Measurements from ENCODE around the gene INVS.
A peak's percentile ranks its signal among the peaks of the same experiment; 100 is the strongest.
"Not testable (repeated sequence)": the region's sequence is repeated elsewhere in the genome, so short reads cannot be mapped to it uniquely, and the experiment has no call there.

Gene INVS

DNA sequence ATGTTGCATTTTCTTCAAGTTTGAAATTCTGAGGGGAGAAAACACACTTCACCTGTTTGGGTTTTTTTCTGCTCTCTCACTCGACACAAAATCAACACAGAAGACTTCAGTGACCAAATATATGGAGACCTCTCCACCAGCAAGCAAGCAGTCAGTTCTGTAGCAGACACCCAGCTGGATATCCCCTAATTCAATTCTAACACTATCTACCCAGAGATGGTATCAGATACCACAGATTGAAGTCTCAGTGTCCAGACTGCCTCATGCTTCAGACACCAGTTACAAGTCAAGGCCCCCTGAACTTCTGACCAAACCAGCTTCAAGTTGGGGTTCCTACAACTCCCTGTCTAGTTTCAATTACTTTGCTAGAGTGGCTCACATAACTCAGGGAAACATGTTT, 97.8 kb downstream of the INVS start:
- DNase-seq: no peak

DNA sequence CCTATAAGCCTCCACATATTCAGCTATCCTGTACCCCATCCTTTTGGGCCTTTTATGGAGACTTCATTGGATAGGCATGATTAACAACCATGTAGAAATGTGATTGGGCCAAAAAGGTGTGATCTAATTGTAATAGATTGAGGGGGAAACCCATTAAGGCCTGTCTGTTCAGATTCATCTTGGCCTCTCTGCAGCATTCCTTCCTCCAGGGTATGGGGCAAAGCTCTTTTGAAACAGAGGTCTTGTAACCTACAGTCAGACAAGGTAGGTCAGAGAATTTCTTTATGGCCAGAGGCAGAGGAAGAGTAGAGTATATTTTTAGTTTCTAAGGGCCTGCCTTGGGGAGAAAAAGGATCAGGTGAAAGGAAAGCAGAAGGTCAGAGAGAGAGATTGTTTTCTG, 98.5 kb downstream of the INVS start:
- DNase-seq: no peak

DNA sequence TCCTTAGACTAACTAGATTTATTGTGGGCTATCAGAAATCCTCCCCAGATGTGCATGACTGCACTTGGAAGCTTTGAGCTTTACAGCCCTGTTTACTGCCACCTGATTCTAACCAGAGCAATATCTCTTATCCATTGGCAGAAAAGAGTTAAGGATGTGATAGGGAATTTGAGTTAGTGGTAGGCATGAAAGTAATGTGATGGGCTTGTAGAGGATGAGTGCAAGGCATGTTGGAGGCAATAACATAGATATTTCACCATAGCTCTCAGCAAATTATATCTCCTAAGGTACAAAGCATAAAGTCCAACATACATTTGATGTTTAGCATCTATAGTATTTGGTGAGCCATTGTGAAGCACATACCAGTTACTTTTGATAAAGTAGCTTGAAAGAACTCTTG, 103.8 kb downstream of the INVS start:
- DNase-seq: no peak

DNA sequence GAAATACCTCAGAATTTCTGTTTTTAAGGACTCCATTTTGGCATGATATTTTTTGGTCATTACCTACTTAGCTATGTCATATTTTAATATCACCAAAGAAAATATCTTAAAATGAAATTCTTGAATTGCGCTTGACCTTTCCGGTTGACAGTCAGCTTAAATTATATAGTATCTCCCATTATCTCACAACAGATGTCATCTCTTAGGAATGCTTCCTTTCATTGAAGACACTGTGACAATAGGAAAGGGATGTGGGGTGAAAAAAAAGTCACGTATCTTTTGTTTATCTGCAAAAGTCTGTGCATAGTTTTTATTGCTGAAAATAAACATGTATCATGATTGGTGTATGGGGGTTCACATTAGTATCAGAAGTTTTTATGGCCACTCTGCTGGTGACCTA, 105.8 kb downstream of the INVS start:
- no peak for DNase-seq

DNA sequence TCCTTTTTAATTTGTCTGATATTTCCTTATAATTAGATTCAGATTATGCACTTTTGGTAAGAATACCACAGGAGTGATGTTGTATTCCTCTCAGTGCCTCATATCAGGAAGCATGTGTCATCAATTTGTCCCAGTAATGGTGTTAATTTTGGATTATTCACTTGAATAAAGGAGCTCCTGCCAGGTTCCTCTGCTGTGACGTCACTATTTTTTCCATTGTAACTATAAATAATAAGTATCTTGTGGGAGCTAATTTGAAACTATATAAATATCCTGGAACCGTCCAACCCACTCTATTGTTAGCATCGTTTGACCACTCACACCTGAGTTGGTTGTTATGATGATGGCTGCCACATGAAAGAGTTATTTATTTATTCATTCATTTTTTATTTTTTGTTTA, 107.9 kb downstream of the INVS start:
- DNase-seq: no peak

DNA sequence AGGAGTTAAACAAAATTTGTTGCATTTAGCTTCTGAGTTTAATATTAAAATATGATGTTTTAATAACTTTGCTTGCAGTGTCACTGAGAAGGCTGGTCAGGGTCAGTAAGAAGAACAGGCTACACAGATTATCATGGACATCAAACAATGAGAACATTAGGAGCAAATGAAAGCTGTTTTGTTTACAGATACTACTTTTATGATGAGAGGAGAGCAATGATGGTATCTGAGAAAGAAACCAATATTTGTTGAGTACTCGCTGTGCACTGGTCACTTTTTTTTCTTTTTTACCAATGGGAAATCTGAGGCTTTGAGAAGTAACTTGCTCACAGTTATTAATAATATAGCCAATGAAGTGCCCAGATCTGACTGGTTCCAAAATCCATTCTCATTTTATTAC, 109.6 kb downstream of the INVS start:
- DNase-seq: no peak

DNA sequence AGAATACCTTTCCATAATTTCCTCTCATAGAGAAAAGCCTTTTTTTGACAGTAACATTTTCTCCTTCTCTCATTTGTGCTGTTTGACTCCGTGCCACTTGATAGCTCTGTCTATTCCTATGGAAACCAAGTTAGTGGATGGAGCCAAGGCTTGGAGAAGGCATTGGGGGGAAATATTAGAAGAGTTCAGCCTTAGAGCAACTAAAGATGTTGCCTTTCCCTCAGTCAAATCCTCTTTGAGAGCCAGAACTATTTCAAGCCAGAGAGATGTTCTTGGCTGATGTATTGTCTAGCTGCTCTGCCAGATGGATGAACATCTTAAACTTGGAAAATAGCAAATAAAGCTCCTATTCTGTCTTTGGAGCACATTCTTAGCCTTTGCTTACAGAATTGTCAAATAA, 112.4 kb downstream of the INVS start:
- DNase-seq: no peak

DNA sequence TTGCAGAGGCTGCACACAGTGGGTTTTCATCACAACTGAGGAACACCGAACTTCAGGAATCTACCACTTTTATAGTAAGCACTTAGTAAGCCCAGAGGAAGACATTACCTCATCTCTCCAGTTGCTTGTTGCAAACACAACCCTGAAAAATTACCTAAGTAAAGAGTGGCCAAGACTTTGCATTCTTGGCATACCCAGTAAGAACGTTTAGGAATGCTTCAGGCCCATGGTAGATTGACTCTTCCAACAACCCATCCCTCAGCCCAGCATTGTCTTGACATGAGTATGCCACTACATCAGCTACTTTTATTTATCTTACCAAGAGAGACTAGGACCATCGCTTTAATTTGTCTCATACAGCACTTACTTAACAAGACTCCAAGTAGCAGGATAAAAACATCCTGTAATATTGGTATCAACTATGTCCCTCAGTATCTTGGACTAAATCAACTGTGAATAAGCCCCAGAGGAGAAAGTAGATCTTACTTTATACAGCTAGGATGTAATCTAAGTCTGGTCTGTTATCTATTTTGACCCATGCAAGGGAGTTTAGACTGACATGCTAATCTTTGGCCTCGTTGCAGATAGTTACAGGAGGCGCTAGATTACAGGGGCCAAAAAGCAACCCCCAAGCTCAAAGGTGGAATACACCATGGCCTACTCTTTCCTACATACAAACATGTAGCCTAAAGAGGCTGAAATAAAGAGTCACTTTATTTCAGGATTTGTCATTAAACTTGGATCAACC, 114.9 kb downstream of the INVS start:
- no peak for DNase-seq

DNA sequence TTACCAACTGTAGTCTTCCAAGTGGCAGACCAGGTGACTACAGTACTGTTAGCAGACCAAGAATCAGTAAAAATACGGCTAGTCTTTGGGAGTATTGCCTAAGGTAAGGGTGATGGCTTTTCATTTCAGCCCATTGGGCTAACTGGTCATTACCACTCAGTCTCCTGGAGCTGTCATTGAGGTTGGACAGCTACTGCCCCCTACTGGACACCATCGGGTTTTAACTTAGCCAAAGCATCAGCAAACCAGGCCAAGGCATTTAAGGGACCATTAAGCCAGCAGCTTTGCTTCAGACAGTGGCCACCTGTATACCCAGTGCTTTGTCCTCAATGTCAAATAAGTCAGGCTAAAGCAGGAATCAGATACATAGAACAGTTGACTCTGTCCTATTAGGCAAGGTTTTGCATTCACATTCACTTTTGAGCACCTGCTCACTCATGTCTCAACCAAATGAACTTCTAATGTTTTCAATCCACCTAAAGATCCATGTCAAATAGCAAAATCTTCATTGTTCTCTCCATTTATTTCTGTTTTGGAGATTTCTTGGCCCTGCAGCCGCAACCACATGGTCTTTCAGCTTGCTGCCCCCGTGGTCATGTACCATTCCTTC, 117.2 kb downstream of the INVS start:
- DNase-seq: peak in 22 of 56 donors; percentile 1 to 60 (median 6)

DNA sequence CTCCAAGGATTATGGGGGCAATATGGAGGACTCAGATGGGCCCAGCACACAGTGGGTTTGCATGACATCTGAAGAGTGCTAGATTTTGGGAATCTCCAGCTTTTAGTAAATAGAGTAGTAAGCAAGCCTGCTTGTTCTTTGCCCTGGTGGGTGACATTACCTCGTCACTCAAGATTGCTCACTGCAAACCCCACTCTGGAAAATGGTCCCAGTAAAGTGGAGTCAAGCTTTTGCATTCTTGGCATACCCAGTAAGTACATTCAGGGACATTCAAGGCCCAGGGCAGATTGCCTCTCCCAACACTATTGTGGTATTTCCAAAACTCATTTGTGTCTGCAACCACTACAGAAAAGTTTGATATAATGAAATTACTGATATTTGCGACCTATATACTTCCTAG, 118.5 kb downstream of the INVS start:
- DNase-seq: no peak

DNA sequence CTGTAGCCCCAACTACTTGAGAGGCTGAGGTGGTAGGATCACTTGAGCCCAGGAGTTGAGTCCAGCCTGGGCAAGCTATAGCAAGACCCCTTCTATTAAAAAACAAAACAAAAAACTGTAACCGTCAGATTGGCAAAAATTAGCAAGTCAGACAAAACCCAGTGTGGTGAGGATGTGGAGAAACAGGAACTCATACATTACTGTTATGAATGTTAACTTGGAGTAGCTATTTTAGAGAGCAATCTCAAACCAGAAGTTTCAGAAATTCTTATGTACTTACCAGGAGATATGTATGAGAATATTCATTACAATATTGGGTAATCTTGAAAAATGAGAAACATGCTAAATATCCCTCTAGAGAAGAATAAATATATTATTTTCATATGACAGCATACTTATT, 120.3 kb downstream of the INVS start:
- DNase-seq: no peak

DNA sequence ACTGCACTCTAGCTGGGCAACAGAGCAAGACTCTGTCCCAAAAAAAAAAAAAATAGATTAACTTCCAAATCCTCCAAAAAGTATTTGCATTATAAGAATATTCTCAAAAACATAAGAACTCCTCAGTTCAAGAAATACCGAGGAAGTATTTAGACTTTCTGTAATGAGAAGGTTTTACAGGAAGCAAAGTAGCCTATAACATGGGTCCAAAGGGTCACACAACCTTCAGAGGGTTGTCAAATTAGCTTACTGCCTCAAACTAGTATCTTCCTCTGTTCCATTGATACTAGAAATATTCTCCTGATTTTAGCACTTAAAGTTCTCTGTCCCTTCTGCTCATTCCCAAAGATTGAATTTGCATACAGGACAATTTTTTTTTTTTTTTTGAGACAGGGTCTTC, 121.9 kb downstream of the INVS start:
- DNase-seq: no peak

DNA sequence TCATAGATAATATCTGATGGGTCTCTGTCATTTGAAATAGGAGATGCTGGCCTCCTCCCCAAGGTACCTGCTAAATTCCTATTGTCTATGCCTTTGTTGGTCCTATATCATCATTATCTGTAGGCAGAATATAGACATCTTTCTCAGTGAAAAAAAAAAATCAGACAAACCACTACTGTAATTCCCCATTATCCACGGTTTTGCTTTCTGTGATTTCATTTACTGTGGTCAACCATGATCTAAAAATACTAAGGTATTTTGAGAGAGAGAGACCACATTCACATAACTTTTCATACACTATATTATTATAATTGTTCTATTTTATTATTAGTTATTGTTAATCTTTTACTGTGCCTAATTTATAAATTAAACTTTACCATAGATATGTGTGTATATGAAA, 122.5 kb downstream of the INVS start:
- no peak for DNase-seq

DNA sequence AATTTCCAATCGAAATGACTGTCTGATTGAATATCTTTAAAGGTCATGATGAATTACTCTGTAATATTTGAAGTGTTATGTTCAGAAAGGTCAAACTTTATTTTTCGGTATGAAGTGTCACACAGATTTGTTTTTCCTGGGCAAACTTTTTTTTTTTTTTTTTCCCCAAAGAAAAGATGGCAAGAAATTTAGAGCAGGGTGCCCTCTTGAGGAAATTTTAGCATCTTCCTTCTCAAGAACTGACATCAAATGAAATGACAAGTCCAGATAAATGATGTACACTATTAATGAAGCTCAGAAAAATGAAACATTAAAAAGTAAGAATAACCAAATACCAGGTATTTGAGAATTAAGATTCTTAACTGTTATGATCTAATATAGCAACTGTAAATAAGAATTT, 123.6 kb downstream of the INVS start:
- no peak for DNase-seq

DNA sequence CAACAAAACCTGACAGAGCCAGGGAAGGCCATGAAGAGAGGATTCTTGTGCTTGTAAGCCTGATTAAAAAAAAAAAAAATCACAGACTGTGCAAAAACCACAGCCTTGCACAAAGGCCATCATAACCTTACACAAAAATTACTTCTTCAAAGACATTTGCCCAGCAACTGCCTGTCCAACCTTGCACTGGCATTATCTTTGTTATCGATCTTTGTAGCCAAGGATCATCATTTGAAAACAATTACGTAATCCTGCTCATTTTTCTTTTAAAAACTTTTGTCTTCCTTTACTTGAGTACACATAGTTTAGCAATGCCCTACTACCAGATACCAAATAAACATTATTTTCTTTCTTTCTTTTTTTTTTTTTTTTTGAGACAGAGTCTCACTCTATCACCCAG, 128.6 kb downstream of the INVS start:
- DNase-seq: no peak

DNA sequence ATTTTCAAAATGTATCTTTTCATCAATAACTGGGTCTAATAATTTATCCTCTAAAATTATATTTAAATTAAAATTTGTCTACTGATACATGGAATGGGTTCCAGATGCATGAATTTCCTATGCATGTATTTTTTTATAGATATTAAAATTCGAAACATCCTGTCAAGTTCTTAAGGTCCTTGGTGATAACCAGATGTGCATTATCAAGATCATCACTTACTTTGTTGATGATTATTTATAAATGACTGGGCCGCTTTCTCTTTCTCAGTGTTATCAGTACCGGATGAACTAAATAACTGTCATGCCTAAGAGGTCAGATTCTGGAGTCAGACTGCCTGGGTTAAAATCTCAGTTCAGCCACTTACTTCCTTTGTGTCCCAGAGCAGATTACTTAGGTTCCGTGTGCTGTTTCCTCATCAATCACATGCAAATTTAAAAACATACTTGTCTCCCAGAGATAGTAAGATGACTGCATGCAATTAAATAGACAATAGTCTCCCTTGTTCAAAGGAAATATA, 129.4 kb downstream of the INVS start:
- no peak for DNase-seq

DNA sequence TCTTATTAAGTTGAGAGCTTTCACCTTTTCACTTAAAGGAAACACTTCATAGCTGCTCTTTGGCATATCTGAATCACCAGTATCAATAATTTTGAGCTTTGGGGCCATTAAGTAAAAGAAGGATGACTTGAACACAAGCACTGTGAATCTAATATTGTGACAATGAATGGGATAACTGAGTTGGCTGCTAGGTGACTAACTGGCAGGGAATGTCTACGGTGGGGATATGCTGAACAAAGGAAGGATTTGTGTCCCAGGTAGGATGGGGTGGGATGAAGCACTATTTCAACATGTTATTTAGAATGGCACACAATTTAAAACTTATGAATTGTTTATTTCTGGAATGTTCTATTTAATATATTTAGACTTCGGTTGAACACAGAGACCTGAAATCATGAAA, 130.1 kb downstream of the INVS start:
- DNase-seq: no peak

DNA sequence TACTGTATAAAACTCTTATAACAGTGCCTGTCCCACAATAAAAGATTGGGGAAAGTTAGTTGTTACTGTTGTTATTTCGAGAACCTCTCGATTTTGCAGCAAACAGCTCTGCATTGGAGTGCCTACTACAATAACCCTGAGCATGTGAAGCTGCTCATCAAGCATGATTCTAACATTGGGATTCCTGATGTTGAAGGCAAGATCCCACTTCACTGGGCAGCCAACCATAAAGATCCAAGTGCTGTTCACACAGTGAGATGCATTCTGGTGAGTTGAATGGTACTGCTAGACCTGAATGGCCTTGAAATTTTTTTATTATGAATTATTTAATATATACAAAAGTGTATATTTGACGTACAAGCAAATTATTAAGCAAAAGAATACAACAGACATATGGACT, 130.5 kb downstream of the INVS start:
- no peak for DNase-seq

DNA sequence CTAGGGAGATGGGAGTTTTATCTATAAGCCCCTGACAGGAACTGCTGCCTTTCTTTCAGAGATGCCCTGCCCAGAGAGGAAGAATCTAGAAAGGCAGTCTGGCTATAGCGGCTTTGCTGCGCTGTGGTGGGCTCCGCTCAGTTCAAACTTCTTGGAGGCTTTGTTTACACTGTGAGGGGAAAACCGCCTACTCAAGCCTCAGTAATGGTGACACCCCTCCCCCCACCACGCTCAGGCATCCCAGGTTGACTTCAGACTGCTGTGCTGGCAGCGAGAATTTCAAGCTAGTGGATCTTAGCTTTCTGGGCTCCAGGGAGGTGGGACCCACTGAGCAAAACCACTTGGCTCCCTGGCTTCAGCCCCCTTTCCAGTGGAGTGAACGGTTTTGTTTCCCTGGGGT, 137.9 kb downstream of the INVS start:
- DNase-seq: not testable (repeated sequence)

DNA sequence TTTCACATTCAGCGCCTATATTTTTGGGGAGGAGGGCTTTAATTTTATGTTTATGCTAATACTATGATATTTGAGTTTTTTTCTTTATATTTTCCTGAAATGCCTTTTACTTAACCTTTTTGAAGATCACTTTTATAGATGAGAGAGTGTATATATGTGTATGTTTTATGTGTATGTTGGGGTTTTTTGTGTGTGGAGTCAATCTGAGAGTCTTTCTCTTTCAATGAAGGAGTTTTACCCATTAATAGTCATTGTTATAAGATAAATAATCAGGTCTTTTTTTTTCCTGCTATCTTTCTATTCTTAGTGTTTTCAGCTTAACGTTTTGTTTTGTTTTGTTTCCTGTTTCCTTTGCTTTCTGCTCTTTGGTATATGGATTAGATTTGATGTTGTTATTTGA, 141.5 kb downstream of the INVS start:
- DNase-seq: no peak

DNA sequence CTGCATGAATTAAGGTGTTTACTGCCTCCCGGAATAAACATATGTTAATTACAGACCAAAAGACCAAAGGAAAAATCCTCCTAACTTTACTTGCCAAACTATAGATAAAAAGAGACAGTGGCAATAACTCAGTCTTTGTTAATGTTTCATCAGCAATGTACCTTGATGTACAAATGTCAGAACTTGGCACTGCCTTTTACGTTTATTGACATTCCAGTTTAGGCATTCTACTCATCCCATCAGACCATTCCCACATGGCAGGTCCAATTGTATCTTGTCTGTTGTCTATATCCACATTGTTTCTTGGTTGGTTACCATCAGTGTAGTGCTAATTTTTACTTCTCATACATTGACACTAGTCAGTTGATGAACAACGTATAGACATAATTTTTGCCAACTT, 168.2 kb downstream of the INVS start:
- DNase-seq: no peak

DNA sequence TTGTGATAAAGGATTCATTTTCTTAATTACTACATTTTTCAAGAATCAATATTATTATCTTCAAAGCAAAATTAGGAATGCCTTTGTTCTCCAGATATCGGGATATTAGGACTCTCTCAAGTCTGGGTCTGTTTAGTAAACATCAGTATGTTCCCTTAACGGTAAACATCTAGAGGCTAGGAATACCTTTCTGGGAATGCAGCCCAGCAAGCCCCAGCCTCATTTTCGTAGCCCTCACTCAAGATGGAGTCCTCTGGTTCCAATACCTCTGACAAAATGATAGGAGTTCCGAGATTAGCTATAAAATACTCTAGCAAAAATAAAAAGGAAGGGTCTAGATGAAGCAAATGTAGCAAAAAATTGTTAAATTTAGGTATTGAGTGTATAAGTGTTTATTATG, 169.2 kb downstream of the INVS start:
- no peak for DNase-seq

DNA sequence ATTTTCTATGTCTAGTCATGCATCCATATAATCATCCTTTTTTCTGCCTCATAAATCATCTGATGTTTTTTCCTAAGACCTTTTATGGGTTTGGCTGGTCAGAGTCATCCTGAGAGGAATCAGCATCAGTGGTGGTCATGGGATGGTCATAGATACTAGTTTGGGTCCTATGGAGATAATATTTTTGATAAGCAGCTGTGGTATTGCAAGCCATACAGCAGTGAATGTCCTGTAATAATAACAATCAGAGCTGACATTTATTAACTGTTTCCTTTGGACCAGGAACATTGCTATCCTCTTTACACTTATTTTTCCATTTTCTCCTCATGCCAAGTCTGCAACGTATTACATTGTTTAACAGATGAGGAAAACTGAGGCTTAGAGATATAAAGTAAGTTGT, 170.6 kb downstream of the INVS start:
- DNase-seq: no peak

Data from amygdala (tissue), 56 donors.